22Rv1 (cell line): ENCODE data around the gene MYO5C.

ENCODE experiments used
- ZFX ChIP-seq: fragments of 450-650 bp; IDR thresholded peaks from 2 replicates; pipeline ENCODE4 v1.6.1; 2017; ENCODE audit warnings: antibody characterized with exemption, borderline replicate concordance
- TF ChIP-seq, protein P1 (sequence below): fragments of 450-650 bp; IDR thresholded peaks from 2 replicates; pipeline ENCODE4 v1.5.1; 2017; ENCODE audit warnings: mild to moderate bottlenecking

DNA sequence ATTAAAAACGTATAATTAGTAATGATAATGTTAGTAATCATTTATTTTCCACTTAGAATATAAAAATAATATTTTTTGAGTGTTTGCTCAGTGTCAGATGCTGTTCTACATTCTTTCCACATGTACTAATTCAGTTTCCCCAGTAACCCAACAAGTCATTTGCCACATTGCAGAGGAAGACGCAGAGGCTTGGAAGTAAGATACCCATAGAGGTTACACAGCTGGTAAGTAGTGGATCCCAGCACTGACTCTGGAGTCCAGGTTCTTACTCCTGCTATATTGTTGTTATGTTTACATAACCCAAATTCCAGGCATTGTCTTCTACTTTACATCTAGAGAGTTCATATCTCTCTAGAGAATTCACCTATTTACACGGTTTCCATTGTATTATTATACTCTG, 48.2 kb upstream of the MYO5C start:
- TF ChIP-seq, protein P1, sequence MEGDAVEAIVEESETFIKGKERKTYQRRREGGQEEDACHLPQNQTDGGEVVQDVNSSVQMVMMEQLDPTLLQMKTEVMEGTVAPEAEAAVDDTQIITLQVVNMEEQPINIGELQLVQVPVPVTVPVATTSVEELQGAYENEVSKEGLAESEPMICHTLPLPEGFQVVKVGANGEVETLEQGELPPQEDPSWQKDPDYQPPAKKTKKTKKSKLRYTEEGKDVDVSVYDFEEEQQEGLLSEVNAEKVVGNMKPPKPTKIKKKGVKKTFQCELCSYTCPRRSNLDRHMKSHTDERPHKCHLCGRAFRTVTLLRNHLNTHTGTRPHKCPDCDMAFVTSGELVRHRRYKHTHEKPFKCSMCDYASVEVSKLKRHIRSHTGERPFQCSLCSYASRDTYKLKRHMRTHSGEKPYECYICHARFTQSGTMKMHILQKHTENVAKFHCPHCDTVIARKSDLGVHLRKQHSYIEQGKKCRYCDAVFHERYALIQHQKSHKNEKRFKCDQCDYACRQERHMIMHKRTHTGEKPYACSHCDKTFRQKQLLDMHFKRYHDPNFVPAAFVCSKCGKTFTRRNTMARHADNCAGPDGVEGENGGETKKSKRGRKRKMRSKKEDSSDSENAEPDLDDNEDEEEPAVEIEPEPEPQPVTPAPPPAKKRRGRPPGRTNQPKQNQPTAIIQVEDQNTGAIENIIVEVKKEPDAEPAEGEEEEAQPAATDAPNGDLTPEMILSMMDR = no peak
- TF ChIP-seq ZFX = no peak
